Stimulated activated naive B cell treated with anti-CD40 and anti-IgM and Interleukin-4, amounts not matched to agents 10 μg/mL and 1 μg/mL and 100 μg/mL, for 72 hours (primary cell): ENCODE measurements around the gene ZDHHC17.
"Not testable (repeated sequence)": the region's sequence is repeated elsewhere in the genome, so short reads cannot be mapped to it uniquely, and the experiment has no call there.

ENCODE experiments used
- ATAC-seq, 2 donors: fragments of 150-1000 bp; cut with Tn5 transposase; replicated peaks; 2 replicates each; pipeline ENCODE4 v1.10.0; 2021; ENCODE audit warnings: moderate library complexity in 1 of 2
- DNase-seq: peaks from one replicate; pipeline ENCODE4 v3.0.0; 2021
- H3K27ac Mint-ChIP-seq: one replicate; pipeline ENCODE4 v1.8.0; 2022; ENCODE audit warnings: mild to moderate bottlenecking, mixed read lengths
- H3K27me3 Mint-ChIP-seq, 2 donors: one replicate each; pipeline ENCODE4 v1.8.0; 2022; ENCODE audit warnings: mixed read lengths in 2 of 2
- H3K36me3 Mint-ChIP-seq, 2 donors: one replicate each; pipeline ENCODE4 v1.8.0; 2022; ENCODE audit warnings: mixed read lengths in 2 of 2, mild to moderate bottlenecking in 1 of 2
- H3K4me1 Mint-ChIP-seq, 2 donors: one replicate each; pipeline ENCODE4 v1.8.0; 2022; ENCODE audit warnings: mixed read lengths in 2 of 2, mild to moderate bottlenecking in 1 of 2
- H3K4me3 Mint-ChIP-seq, 2 donors: one replicate each; pipeline ENCODE4 v1.8.0; 2022; ENCODE audit warnings: mild to moderate bottlenecking in 2 of 2, mixed read lengths in 2 of 2, moderate library complexity in 1 of 2
- H3K9me3 Mint-ChIP-seq, 2 donors: one replicate each; pipeline ENCODE4 v1.8.0; 2022; ENCODE audit warnings: mixed read lengths in 2 of 2, mild to moderate bottlenecking in 1 of 2

Gene ZDHHC17

GRCh38 chr12:76746516-76746915, 17.4 kb upstream of the ZDHHC17 start:
- DNase-seq (no peak), ATAC-seq (no peak)
- Mint-ChIP-seq H3K9me3 (no peaks in the 10 kb centered on the region), H3K27me3 (peaks cover 0 to 22% of the 10 kb centered on the region in 2 donors), H3K36me3 (no peaks in the 10 kb centered on the region), H3K4me3 (no peak overlapping the region), H3K27ac (no peak overlapping the region), H3K4me1 (no peaks in the 10 kb centered on the region)

- Mint-ChIP-seq H3K27me3 (peaks cover 0 to 16% of the 10 kb centered on the region in 2 donors), H3K4me3 (no peak overlapping the region), H3K9me3 (no peaks in the 10 kb centered on the region), H3K4me1 (no peaks in the 10 kb centered on the region), H3K27ac (no peak overlapping the region), H3K36me3 (no peaks in the 10 kb centered on the region)
- no peak for ATAC-seq
- no peak for DNase-seq
Measured at GRCh38 chr12:76747245-76747644, 16.7 kb upstream of the ZDHHC17 start.

- H3K27me3 Mint-ChIP-seq, result no peaks in the 10 kb centered on the region
- H3K4me1 Mint-ChIP-seq, result no peaks in the 10 kb centered on the region
- DNase-seq, result no peak
- H3K4me3 Mint-ChIP-seq, result no peak overlapping the region
- H3K27ac Mint-ChIP-seq, result no peak overlapping the region
- ATAC-seq, result no peak
- H3K9me3 Mint-ChIP-seq, result no peaks in the 10 kb centered on the region
- H3K36me3 Mint-ChIP-seq, result no peaks in the 10 kb centered on the region
Measured at GRCh38 chr12:76755829-76756379, 8.0 kb upstream of the ZDHHC17 start.

GRCh38 chr12:76757694-76758093, 6.2 kb upstream of the ZDHHC17 start:
- ATAC-seq (no peak), DNase-seq (no peak)
- no peaks in the 10 kb centered on the region for H3K36me3 Mint-ChIP-seq
- no peaks in the 10 kb centered on the region for H3K9me3 Mint-ChIP-seq
- H3K27me3 Mint-ChIP-seq, result no peaks in the 10 kb centered on the region
- H3K4me1 Mint-ChIP-seq, result peaks cover 0 to 2% of the 10 kb centered on the region in 2 donors
- no peak overlapping the region for H3K27ac Mint-ChIP-seq
- H3K4me3 Mint-ChIP-seq, result no peak overlapping the region

GRCh38 chr12:76762601-76762980, 1.3 kb upstream of the ZDHHC17 start:
- Mint-ChIP-seq H3K9me3 (no peaks in the 10 kb centered on the region), H3K36me3 (no peaks in the 10 kb centered on the region), H3K4me3 (peak overlapping the region in 1 of 2 donors; percentile 96), H3K27me3 (no peaks in the 10 kb centered on the region), H3K27ac (peak overlapping the region; percentile 82), H3K4me1 (peaks cover 19 to 40% of the 10 kb centered on the region in 2 donors)
- ATAC-seq (no peak), DNase-seq (no peak)

GRCh38 chr12:76764856-76765255, 941 bp downstream of the ZDHHC17 start:
- ATAC-seq, result no peak
- no peaks in the 10 kb centered on the region for H3K36me3 Mint-ChIP-seq

GRCh38 chr12:76765598-76765997, 1.7 kb downstream of the ZDHHC17 start:
- DNase-seq (no peak), ATAC-seq (no peak)
- peak overlapping the region; percentile 9 for H3K27ac Mint-ChIP-seq
- H3K27me3 Mint-ChIP-seq, result no peaks in the 10 kb centered on the region
- no peaks in the 10 kb centered on the region for H3K36me3 Mint-ChIP-seq
- H3K4me3 Mint-ChIP-seq, result peak overlapping the region; percentile 30 to 96
- H3K9me3 Mint-ChIP-seq, result no peaks in the 10 kb centered on the region
- peaks cover 21 to 49% of the 10 kb centered on the region in 2 donors for H3K4me1 Mint-ChIP-seq

More at GRCh38 chr12:76764856-76765255, 941 bp downstream of the ZDHHC17 start:
- Mint-ChIP-seq H3K4me1 (peaks cover 21 to 49% of the 10 kb centered on the region in 2 donors), H3K27me3 (no peaks in the 10 kb centered on the region), H3K27ac (peak overlapping the region; percentile 99), H3K4me3 (peak overlapping the region; percentile 96 to 99), H3K9me3 (no peaks in the 10 kb centered on the region)
- DNase-seq, result no peak

GRCh38 chr12:76766161-76766560, 2.2 kb downstream of the ZDHHC17 start:
- H3K4me1 Mint-ChIP-seq, result peaks cover 21 to 49% of the 10 kb centered on the region in 2 donors
- no peak overlapping the region for H3K4me3 Mint-ChIP-seq

GRCh38 chr12:76768576-76768975, 4.7 kb downstream of the ZDHHC17 start:
- DNase-seq (no peak), ATAC-seq (no peak)
- Mint-ChIP-seq H3K4me3 (no peak overlapping the region), H3K4me1 (peaks cover 24 to 46% of the 10 kb centered on the region in 2 donors), H3K36me3 (peaks cover 6% of the 10 kb centered on the region in 2 donors), H3K27me3 (no peaks in the 10 kb centered on the region), H3K27ac (no peak overlapping the region), H3K9me3 (no peaks in the 10 kb centered on the region)

More at GRCh38 chr12:76766161-76766560, 2.2 kb downstream of the ZDHHC17 start:
- no peak overlapping the region for H3K27ac Mint-ChIP-seq
- DNase-seq (no peak), ATAC-seq (no peak)
- H3K36me3 Mint-ChIP-seq, result no peaks in the 10 kb centered on the region
- H3K27me3 Mint-ChIP-seq, result no peaks in the 10 kb centered on the region
- H3K9me3 Mint-ChIP-seq, result no peaks in the 10 kb centered on the region

GRCh38 chr12:76777765-76778216, 13.9 kb downstream of the ZDHHC17 start:
- H3K36me3 Mint-ChIP-seq, result peaks cover 22 to 41% of the 10 kb centered on the region in 2 donors
- peak overlapping the region; percentile 34 to 43 for H3K4me3 Mint-ChIP-seq
- no peaks in the 10 kb centered on the region for H3K27me3 Mint-ChIP-seq
- peak overlapping the region; percentile 66 for H3K27ac Mint-ChIP-seq
- peak; percentile 100 for ATAC-seq
- peaks cover 28 to 53% of the 10 kb centered on the region in 2 donors for H3K4me1 Mint-ChIP-seq
- H3K9me3 Mint-ChIP-seq, result peaks cover 8 to 10% of the 10 kb centered on the region in 2 donors
- peak; percentile 56 for DNase-seq

GRCh38 chr12:76778364-76778763, 14.4 kb downstream of the ZDHHC17 start:
- peak overlapping the region; percentile 66 for H3K27ac Mint-ChIP-seq
- peaks cover 22 to 41% of the 10 kb centered on the region in 2 donors for H3K36me3 Mint-ChIP-seq
- no peaks in the 10 kb centered on the region for H3K27me3 Mint-ChIP-seq
- DNase-seq (no peak), ATAC-seq (no peak)
- no peak overlapping the region for H3K4me3 Mint-ChIP-seq
- H3K4me1 Mint-ChIP-seq, result peaks cover 28 to 59% of the 10 kb centered on the region in 2 donors
- peaks cover 11 to 14% of the 10 kb centered on the region in 2 donors for H3K9me3 Mint-ChIP-seq

- H3K4me1 Mint-ChIP-seq, result peaks cover 28 to 68% of the 10 kb centered on the region in 2 donors
- peaks cover 11 to 14% of the 10 kb centered on the region in 2 donors for H3K9me3 Mint-ChIP-seq
- ATAC-seq, H3K27me3 Mint-ChIP-seq, H3K27ac Mint-ChIP-seq, H3K4me3 Mint-ChIP-seq, DNase-seq: not testable (repeated sequence)
- peaks cover 30 to 50% of the 10 kb centered on the region in 2 donors for H3K36me3 Mint-ChIP-seq
Measured at GRCh38 chr12:76779310-76779709, 15.4 kb downstream of the ZDHHC17 start.

- peaks cover 32 to 74% of the 10 kb centered on the region in 2 donors for H3K4me1 Mint-ChIP-seq
- DNase-seq, result no peak
- H3K36me3 Mint-ChIP-seq, result peaks cover 35 to 57% of the 10 kb centered on the region in 2 donors
- peaks cover 15% of the 10 kb centered on the region in 2 donors for H3K9me3 Mint-ChIP-seq
- no peak overlapping the region for H3K4me3 Mint-ChIP-seq
- H3K27me3 Mint-ChIP-seq, result no peaks in the 10 kb centered on the region
- H3K27ac Mint-ChIP-seq, result no peak overlapping the region
- no peak for ATAC-seq
Measured at GRCh38 chr12:76781321-76781720, 17.4 kb downstream of the ZDHHC17 start.

- H3K27me3 Mint-ChIP-seq, result no peaks in the 10 kb centered on the region
- peaks cover 30 to 74% of the 10 kb centered on the region in 2 donors for H3K4me1 Mint-ChIP-seq
- H3K36me3 Mint-ChIP-seq, result peaks cover 35 to 57% of the 10 kb centered on the region in 2 donors
- peaks cover 15 to 16% of the 10 kb centered on the region in 2 donors for H3K9me3 Mint-ChIP-seq
- H3K27ac Mint-ChIP-seq, result peak overlapping the region; percentile 38
- ATAC-seq (no peak), DNase-seq (no peak)
- H3K4me3 Mint-ChIP-seq, result no peak overlapping the region
Measured at GRCh38 chr12:76782526-76782925, 18.6 kb downstream of the ZDHHC17 start.

- Mint-ChIP-seq H3K9me3 (peaks cover 13 to 15% of the 10 kb centered on the region in 2 donors), H3K27me3 (no peaks in the 10 kb centered on the region), H3K36me3 (peaks cover 30 to 43% of the 10 kb centered on the region in 2 donors), H3K27ac (no peak overlapping the region), H3K4me1 (peaks cover 23 to 71% of the 10 kb centered on the region in 2 donors), H3K4me3 (no peak overlapping the region)
- DNase-seq (no peak), ATAC-seq (no peak)
Measured at GRCh38 chr12:76784600-76785051, 20.7 kb downstream of the ZDHHC17 start.
